ENCODE measurements around the gene ANKRD50. TPM values are rescaled to one million over a fixed set of nuclear protein-coding genes. Genes with fewer than 3 reads are reported as not detected.

Gene ANKRD50
- total and polyA plus RNA-seq, 9 of the 15 experiments (the other 6 are each of a cell fraction or from before 2014, with no cell fraction given) = 2.0 to 8.0 (median 6.2) TPM

DNA sequence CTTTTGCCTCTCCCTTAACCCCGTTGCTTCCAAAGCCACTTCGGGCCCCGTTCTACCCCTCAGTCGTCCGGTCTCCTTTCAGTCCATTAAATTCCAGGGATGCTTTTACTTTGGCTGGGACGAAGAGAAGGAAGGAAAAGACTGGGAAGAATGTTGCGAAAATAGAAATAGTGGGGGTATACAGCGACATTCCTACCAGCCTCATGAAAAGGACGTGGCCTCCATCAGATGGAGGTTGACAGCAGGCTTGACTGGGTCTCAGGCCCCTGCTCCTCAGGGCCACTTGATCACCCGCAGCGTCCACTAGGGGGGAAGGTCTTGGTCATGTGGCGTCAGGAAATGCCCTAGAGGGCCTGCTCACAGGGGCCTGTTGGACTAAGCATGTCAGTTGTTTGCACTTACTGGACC lies 657 bp upstream of the ANKRD50 start:
- WGBS (ENCODE audit: insufficient coverage, low coverage, missing lambda C conversion rate) = 0% methylated on average over 12 of the region's 12 CpGs
- DNase-seq (ENCODE audit: extremely low read depth in 1 of 4, low spot score in 3 of 4) (peak; percentile 66 to 93 (median 73)), ATAC-seq (peak; percentile 81), FAIRE-seq (peak; percentile 65)
- Histone ChIP-seq H3K9ac (ENCODE audit: insufficient read depth in 1 of 2, low read depth in 2 of 2, low read length in 2 of 2) (peak overlapping the region; percentile 90 to 96), H3K4me1 (replicated peaks in 1 of 2; ENCODE audit: control insufficient read depth in 2 of 2, insufficient read depth in 2 of 2, low read length in 2 of 2) (peaks cover 9% of the 10 kb centered on the region in 2 experiments), H3K4me3 (peak overlapping the region; percentile 78), H3K79me2 (ENCODE audit: control insufficient read depth, insufficient read depth, low read length) (peaks cover 39% of the 10 kb centered on the region), H3K27me3 (ENCODE audit: control insufficient read depth in 2 of 2, insufficient read depth in 2 of 2, low read length in 2 of 2) (no peaks in the 10 kb centered on the region), H3K27ac (ENCODE audit: extremely low read depth, low read depth, low read length) (peak overlapping the region; percentile 94), H2AFZ (ENCODE audit: low read depth, low read length) (peak overlapping the region; percentile 96), H3K36me3 (ENCODE audit: control insufficient read depth, insufficient read depth, low read length) (no peaks in the 10 kb centered on the region; the same call in 2 of the 3 replicates), H3K9me1 (ENCODE audit: control insufficient read depth, insufficient read depth, low read length) (no peaks in the 10 kb centered on the region), H3K9me3 (replicated peaks; ENCODE audit: control insufficient read depth, insufficient read depth, low read depth, low read length) (no peaks in the 10 kb centered on the region), H4K20me1 (replicated peaks; ENCODE audit: control insufficient read depth, insufficient read depth, low read length) (no peaks in the 10 kb centered on the region), H3K4me2 (ENCODE audit: insufficient read depth, low read length) (peak overlapping the region; percentile 82)
- BruUV-seq (replicated peaks) = TSS peak; percentile 96
- ChIA-PET POLR2A (interaction anchor here (1.0 kb wide), 1 partner anchor 13 kb away, joined by 3 read pairs; no protein-coding TSS in a partner anchor), CTCF (ENCODE audit: low intra/inter-chr PET ratio) (no interaction called here)
- in situ Hi-C loops (cut with MboI) = no loop called here
- intact Hi-C loops (cut with micrococcal nuclease) = loop anchor here (5.0 to 10.0 kb wide), 4 partner anchors 118 to 572 kb away; no protein-coding TSS in a partner anchor
- TF ChIP-seq, protein P1, sequence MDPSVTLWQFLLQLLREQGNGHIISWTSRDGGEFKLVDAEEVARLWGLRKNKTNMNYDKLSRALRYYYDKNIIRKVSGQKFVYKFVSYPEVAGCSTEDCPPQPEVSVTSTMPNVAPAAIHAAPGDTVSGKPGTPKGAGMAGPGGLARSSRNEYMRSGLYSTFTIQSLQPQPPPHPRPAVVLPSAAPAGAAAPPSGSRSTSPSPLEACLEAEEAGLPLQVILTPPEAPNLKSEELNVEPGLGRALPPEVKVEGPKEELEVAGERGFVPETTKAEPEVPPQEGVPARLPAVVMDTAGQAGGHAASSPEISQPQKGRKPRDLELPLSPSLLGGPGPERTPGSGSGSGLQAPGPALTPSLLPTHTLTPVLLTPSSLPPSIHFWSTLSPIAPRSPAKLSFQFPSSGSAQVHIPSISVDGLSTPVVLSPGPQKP (CRISPR knock-in tag; IDR thresholded peaks at IDR 0.05) = no peak
- TF ChIP-seq, protein P2, sequence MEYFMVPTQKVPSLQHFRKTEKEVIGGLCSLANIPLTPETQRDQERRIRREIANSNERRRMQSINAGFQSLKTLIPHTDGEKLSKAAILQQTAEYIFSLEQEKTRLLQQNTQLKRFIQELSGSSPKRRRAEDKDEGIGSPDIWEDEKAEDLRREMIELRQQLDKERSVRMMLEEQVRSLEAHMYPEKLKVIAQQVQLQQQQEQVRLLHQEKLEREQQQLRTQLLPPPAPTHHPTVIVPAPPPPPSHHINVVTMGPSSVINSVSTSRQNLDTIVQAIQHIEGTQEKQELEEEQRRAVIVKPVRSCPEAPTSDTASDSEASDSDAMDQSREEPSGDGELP (CRISPR knock-in tag; IDR thresholded peaks at IDR 0.05; ENCODE audit: borderline replicate concordance) = peak; percentile 72
- TF ChIP-seq SMARCA4 (IDR thresholded peaks at IDR 0.05) (peak; percentile 50; the same call in 1 of the 2 replicates), ZSCAN29 (IDR thresholded peaks at IDR 0.05) (peak; percentile 47; the same call in 1 of the 2 replicates), ZNF644 (tag; IDR thresholded peaks at IDR 0.05; ENCODE audit: low read depth) (peak; percentile 61; the same call in 1 of the 2 replicates), TAF9B (IDR thresholded peaks at IDR 0.05; ENCODE audit: partially characterized antibody) (peak; percentile 30), CREBBP (IDR thresholded peaks at IDR 0.05; ENCODE audit: low read depth, low read length) (no peak), RB1 (IDR thresholded peaks at IDR 0.05; ENCODE audit: low read depth) (peak; percentile 26; the same call in 1 of the 2 replicates), NCOA1 (IDR thresholded peaks at IDR 0.05; ENCODE audit: low read depth) (0 out of 2 replicates have a peak, but pooled peaks have one; percentile 29), ATF1 (CRISPR knock-in tag; IDR thresholded peaks at IDR 0.05) (no peak), ATF1 (tag; IDR thresholded peaks at IDR 0.05) (peak; percentile 80), ZNF212 (CRISPR knock-in tag; IDR thresholded peaks at IDR 0.05) (no peak), FUS (optimal IDR thresholded peaks at IDR 0.05; ENCODE audit: low read depth, low read length) (no peak), NR3C1 (CRISPR knock-in tag; IDR thresholded peaks at IDR 0.05) (no peak)
- TF ChIP-seq, protein P3, sequence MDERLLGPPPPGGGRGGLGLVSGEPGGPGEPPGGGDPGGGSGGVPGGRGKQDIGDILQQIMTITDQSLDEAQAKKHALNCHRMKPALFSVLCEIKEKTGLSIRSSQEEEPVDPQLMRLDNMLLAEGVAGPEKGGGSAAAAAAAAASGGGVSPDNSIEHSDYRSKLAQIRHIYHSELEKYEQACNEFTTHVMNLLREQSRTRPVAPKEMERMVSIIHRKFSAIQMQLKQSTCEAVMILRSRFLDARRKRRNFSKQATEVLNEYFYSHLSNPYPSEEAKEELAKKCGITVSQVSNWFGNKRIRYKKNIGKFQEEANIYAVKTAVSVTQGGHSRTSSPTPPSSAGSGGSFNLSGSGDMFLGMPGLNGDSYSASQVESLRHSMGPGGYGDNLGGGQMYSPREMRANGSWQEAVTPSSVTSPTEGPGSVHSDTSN (CRISPR knock-in tag; IDR thresholded peaks at IDR 0.05; ENCODE audit: low read depth) = no peak
- TF ChIP-seq, protein P3 (tag; conservative IDR thresholded peaks at IDR 0.05; ENCODE audit: low read depth) = 0 out of 2 replicates have a peak, but pooled peaks have one; percentile 32
- TF ChIP-seq, protein P4, sequence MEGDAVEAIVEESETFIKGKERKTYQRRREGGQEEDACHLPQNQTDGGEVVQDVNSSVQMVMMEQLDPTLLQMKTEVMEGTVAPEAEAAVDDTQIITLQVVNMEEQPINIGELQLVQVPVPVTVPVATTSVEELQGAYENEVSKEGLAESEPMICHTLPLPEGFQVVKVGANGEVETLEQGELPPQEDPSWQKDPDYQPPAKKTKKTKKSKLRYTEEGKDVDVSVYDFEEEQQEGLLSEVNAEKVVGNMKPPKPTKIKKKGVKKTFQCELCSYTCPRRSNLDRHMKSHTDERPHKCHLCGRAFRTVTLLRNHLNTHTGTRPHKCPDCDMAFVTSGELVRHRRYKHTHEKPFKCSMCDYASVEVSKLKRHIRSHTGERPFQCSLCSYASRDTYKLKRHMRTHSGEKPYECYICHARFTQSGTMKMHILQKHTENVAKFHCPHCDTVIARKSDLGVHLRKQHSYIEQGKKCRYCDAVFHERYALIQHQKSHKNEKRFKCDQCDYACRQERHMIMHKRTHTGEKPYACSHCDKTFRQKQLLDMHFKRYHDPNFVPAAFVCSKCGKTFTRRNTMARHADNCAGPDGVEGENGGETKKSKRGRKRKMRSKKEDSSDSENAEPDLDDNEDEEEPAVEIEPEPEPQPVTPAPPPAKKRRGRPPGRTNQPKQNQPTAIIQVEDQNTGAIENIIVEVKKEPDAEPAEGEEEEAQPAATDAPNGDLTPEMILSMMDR (IDR thresholded peaks at IDR 0.05 in 2 of 3, conservative IDR thresholded peaks at IDR 0.05 in 1 of 3; ENCODE audit: insufficient read depth in 2 of 3, low read depth in 1 of 3, low read length in 3 of 3) = peak; percentile 57 to 73 (median 61)
